Omental fat pad (tissue), 4 donors: ENCODE results near the gene NUP153. TPM values are rescaled to one million over a fixed set of nuclear protein-coding genes. Genes with fewer than 3 reads are reported as not detected.
"Not testable (repeated sequence)": the region's sequence is repeated elsewhere in the genome, so short reads cannot be mapped to it uniquely, and the experiment has no call there.

Experiments used
- ATAC-seq: fragments of 150-250 bp; one replicate; pipeline ENCODE4 v1.9.1; 2016; ENCODE audit warnings: mild to moderate bottlenecking, moderate library complexity; ENCODE audit not compliant: low FRiP score
- DNase-seq: peaks from one replicate; pipeline ENCODE4 v3.0.0-alpha.2; 2019; ENCODE audit warnings: low spot score
- CTCF ChIP-seq, 3 donors: fragments of 450-650 bp; IDR thresholded peaks; one replicate each; pipeline ENCODE4 v1.5.1; 2016 to 2017; ENCODE audit warnings: antibody characterized with exemption in 3 of 3, mild to moderate bottlenecking in 3 of 3, moderate library complexity in 2 of 3
- total RNA-seq, 4 donors: library from RNA; depleted of rRNA; stranded (reverse); fragments of >200 nt; gene quantifications; one replicate each; pipeline ENCODE4 v1.1.0, GENCODE V29; 2016

NUP153 gene
- total RNA-seq, 4 donors from 2014 or later: 32.7 to 80.6 (median 44.0) TPM

GRCh38 chr6:17737704-17738252, 31.1 kb upstream of the NUP153 start:
- no peak for TF ChIP-seq CTCF (IDR thresholded peaks at IDR 0.05)
- ATAC-seq: no peak

GRCh38 chr6:17735311-17735710, 28.6 kb upstream of the NUP153 start:
- ATAC-seq, DNase-seq: not testable (repeated sequence)

More at GRCh38 chr6:17737704-17738252, 31.1 kb upstream of the NUP153 start:
- no peak for DNase-seq

- ATAC-seq (no peak), DNase-seq (no peak)
- TF ChIP-seq CTCF (IDR thresholded peaks at IDR 0.05): no peak
Measured at GRCh38 chr6:17730078-17730704, 23.5 kb upstream of the NUP153 start.

- ATAC-seq: no peak
- no peak for DNase-seq
- TF ChIP-seq CTCF (IDR thresholded peaks at IDR 0.05): no peak
Measured at GRCh38 chr6:17729223-17730077, 22.7 kb upstream of the NUP153 start.

- ATAC-seq: peak; percentile 44
- no peak for DNase-seq
- TF ChIP-seq CTCF (IDR thresholded peaks at IDR 0.05): no peak
Measured at GRCh38 chr6:17728551-17729222, 22.0 kb upstream of the NUP153 start.

- DNase-seq (no peak), ATAC-seq (no peak)
- no peak for TF ChIP-seq CTCF (IDR thresholded peaks at IDR 0.05)
Measured at GRCh38 chr6:17725083-17725482, 18.4 kb upstream of the NUP153 start.

- no peak for DNase-seq
- ATAC-seq: no peak
- TF ChIP-seq CTCF (IDR thresholded peaks at IDR 0.05): no peak
Measured at GRCh38 chr6:17724341-17724740, 17.6 kb upstream of the NUP153 start.
